IMR-90 (cell line): ENCODE measurements around the gene PROSER2. TPM values are rescaled to one million over a fixed set of nuclear protein-coding genes. Genes with fewer than 3 reads are reported as not detected.

Experiments
- ATAC-seq: fragments of 200-7000 bp; cut with Tn5 transposase; 2 replicates; pipeline ENCODE4 v1.9.1; 2020; ENCODE audit warnings: low read depth, mild to moderate bottlenecking, moderate library complexity
- BruUV-seq: library from RNA; stranded (reverse); fragments of 400-500 nt; replicated peaks from 2 replicates; lab custom pipeline; 2021; lab: Mats Ljungman, UMichigan
- CTCF ChIA-PET: fragments of 300-600 bp; formaldehyde crosslinking; extraction: SDS; loops from one replicate; lab custom pipeline; 2021; ENCODE audit warnings: antibody characterized with exemption; lab: Yijun Ruan, JAX
- POLR2A ChIA-PET: fragments of 300-600 bp; sonication (Branson Sonifier 250); formaldehyde crosslinking; loops from one replicate; lab custom pipeline; 2022; ENCODE audit warnings: antibody characterized with exemption; ENCODE audit not compliant: unreplicated experiment; lab: Charles Lee
- DNase-seq: peaks from one replicate; pipeline ENCODE4 v3.0.0; 2013
- H2AFZ ChIP-seq: replicated peaks from 2 replicates; pipeline ENCODE3; 2013; ENCODE audit warnings: low read length, mild to moderate bottlenecking; ENCODE audit not compliant: poor library complexity
- H2AK5ac ChIP-seq: 2 replicates; pipeline ENCODE4 v1.6.1; 2013; ENCODE audit warnings: low read depth, low read length, inconsistent platforms
- H2AK9ac ChIP-seq: replicated peaks from 2 replicates; pipeline ENCODE3; 2013; ENCODE audit warnings: mild to moderate bottlenecking, low read depth, low read length, moderate library complexity; ENCODE audit not compliant: poor library complexity
- H2BK120ac ChIP-seq: 2 replicates; pipeline ENCODE4 v1.6.1; 2013; ENCODE audit warnings: low read depth, low read length, inconsistent platforms
- H2BK15ac ChIP-seq: 3 replicates; pipeline ENCODE4 v1.6.1; 2013; ENCODE audit warnings: low read depth, low read length, inconsistent platforms
- H2BK20ac ChIP-seq: 2 replicates; pipeline ENCODE4 v1.6.1; 2013; ENCODE audit warnings: low read depth, mild to moderate bottlenecking, inconsistent platforms, low read length, moderate library complexity
- H2BK5ac ChIP-seq: 2 replicates; pipeline ENCODE4 v1.6.1; 2013; ENCODE audit warnings: mild to moderate bottlenecking, low read depth, low read length, inconsistent platforms; ENCODE audit not compliant: poor library complexity, severe bottlenecking
- H3K14ac ChIP-seq: replicated peaks from 2 replicates; pipeline ENCODE4 v1.6.1; 2013; ENCODE audit warnings: low read depth, low read length, inconsistent platforms
- H3K18ac ChIP-seq: 2 replicates; pipeline ENCODE4 v1.6.1; 2013; ENCODE audit warnings: low read depth, low read length, control low read depth
- H3K23ac ChIP-seq: 2 replicates; pipeline ENCODE4 v1.6.1; 2013; ENCODE audit warnings: low read depth, low read length, inconsistent platforms
- H3K27ac ChIP-seq: 2 replicates; pipeline ENCODE4 v1.5.1; 2013; ENCODE audit warnings: mild to moderate bottlenecking, control low read depth, low read length; ENCODE audit not compliant: insufficient read depth
- H3K27me3 ChIP-seq: 2 replicates; pipeline ENCODE4 v1.6.1; 2013; ENCODE audit warnings: low read length; ENCODE audit not compliant: control insufficient read depth, insufficient read depth
- H3K36me3 ChIP-seq: 2 replicates; pipeline ENCODE4 v1.6.1; 2013; ENCODE audit warnings: low read length, mixed read lengths; ENCODE audit not compliant: control insufficient read depth, insufficient read depth
- H3K4ac ChIP-seq: 2 replicates; pipeline ENCODE4 v1.6.1; 2013; ENCODE audit warnings: low read depth, low read length, inconsistent platforms
- H3K4me1 ChIP-seq: 2 replicates; pipeline ENCODE4 v1.6.1; 2013; ENCODE audit warnings: low read length, mixed read lengths; ENCODE audit not compliant: control insufficient read depth, insufficient read depth
- H3K4me2 ChIP-seq: 2 replicates; pipeline ENCODE4 v1.6.1; 2013; ENCODE audit warnings: low read depth, mild to moderate bottlenecking, control low read depth, low read length, moderate library complexity
- H3K4me3 ChIP-seq: 2 replicates; pipeline ENCODE4 v1.5.1; 2013; ENCODE audit warnings: low read depth, mild to moderate bottlenecking, control low read depth, low read length, moderate library complexity; ENCODE audit not compliant: insufficient read depth
- H3K56ac ChIP-seq: 2 replicates; pipeline ENCODE4 v1.6.1; 2013; ENCODE audit warnings: low read length, inconsistent platforms; ENCODE audit not compliant: insufficient read depth; ENCODE audit errors: extremely low read depth
- H3K79me1 ChIP-seq, 2 experiments: 2 replicates each; pipeline ENCODE4 v1.6.1; 2013; ENCODE audit warnings: low read length in 2 of 2, inconsistent platforms in 1 of 2, low read depth in 1 of 2
- H3K9ac ChIP-seq: 2 replicates; pipeline ENCODE4 v1.6.1; 2013; ENCODE audit warnings: low read depth, low read length, control low read depth
- H3K9me1 ChIP-seq: 2 replicates; pipeline ENCODE4 v1.6.1; 2013; ENCODE audit warnings: low read length, inconsistent platforms; ENCODE audit not compliant: insufficient read depth
- H3K9me3 ChIP-seq: 2 replicates; pipeline ENCODE4 v1.6.1; 2013; ENCODE audit warnings: low read length; ENCODE audit not compliant: control insufficient read depth, insufficient read depth
- H4K20me1 ChIP-seq: 2 replicates; pipeline ENCODE4 v1.6.1; 2013; ENCODE audit warnings: low read length, inconsistent platforms; ENCODE audit not compliant: insufficient read depth
- H4K5ac ChIP-seq: 2 replicates; pipeline ENCODE4 v1.6.1; 2013; ENCODE audit warnings: mild to moderate bottlenecking, low read depth, low read length, control low read depth
- H4K8ac ChIP-seq, 2 experiments: 2 replicates each; pipeline ENCODE4 v1.6.1; 2013; ENCODE audit warnings: low read depth in 2 of 2, low read length in 2 of 2, control low read depth in 1 of 2, inconsistent platforms in 1 of 2
- H4K91ac ChIP-seq: 2 replicates; pipeline ENCODE4 v1.6.1; 2013; ENCODE audit warnings: low read depth, low read length, inconsistent platforms; ENCODE audit not compliant: insufficient read depth
- BHLHE40 ChIP-seq: fragments of 150-350 bp; IDR thresholded peaks from 2 replicates; pipeline ENCODE4 v1.6.1; 2016; ENCODE audit warnings: mild to moderate bottlenecking, low read depth, low read length
- CEBPB ChIP-seq: IDR thresholded peaks from 2 replicates; pipeline ENCODE4 v1.6.1; 2012; ENCODE audit warnings: low read depth, low read length, improper control_type of control experiment
- CHD1 ChIP-seq: IDR thresholded peaks from 2 replicates; pipeline ENCODE4 v1.6.1; 2012; ENCODE audit warnings: low read depth, low read length, improper control_type of control experiment
- FOS ChIP-seq: fragments of 150-350 bp; IDR thresholded peaks from 2 replicates; pipeline ENCODE4 v1.6.1; 2016; ENCODE audit warnings: low read depth, low read length
- MAFK ChIP-seq: IDR thresholded peaks from 2 replicates; pipeline ENCODE4 v1.6.1; 2012; ENCODE audit warnings: low read depth, low read length, improper control_type of control experiment
- MAZ ChIP-seq: IDR thresholded peaks from 2 replicates; pipeline ENCODE4 v1.6.1; 2012; ENCODE audit warnings: low read depth, mild to moderate bottlenecking, low read length, improper control_type of control experiment, moderate library complexity, borderline replicate concordance
- MXI1 ChIP-seq: IDR thresholded peaks from 2 replicates; pipeline ENCODE4 v1.6.1; 2012; ENCODE audit warnings: low read depth, mild to moderate bottlenecking, low read length, moderate library complexity, borderline replicate concordance
- NFE2L2 ChIP-seq: fragments of 150-350 bp; IDR thresholded peaks from 2 replicates; pipeline ENCODE4 v1.6.1; 2016; ENCODE audit warnings: low read depth, mild to moderate bottlenecking, low read length
- POLR2A ChIP-seq: IDR thresholded peaks from 2 replicates; pipeline ENCODE4 v1.6.1; 2012; ENCODE audit warnings: mild to moderate bottlenecking, low read depth, low read length
- RAD21 ChIP-seq: IDR thresholded peaks from 2 replicates; pipeline ENCODE4 v1.6.1; 2012; ENCODE audit warnings: low read length, improper control_type of control experiment
- RCOR1 ChIP-seq: IDR thresholded peaks from 2 replicates; pipeline ENCODE4 v1.6.1; 2012; ENCODE audit warnings: mild to moderate bottlenecking, low read length, improper control_type of control experiment; ENCODE audit not compliant: insufficient replicate concordance
- RFX5 ChIP-seq: IDR thresholded peaks from 2 replicates; pipeline ENCODE4 v1.8.0; 2012; ENCODE audit warnings: low read depth, mild to moderate bottlenecking, low read length, moderate library complexity
- SMC3 ChIP-seq: fragments of 150-350 bp; IDR thresholded peaks from 2 replicates; pipeline ENCODE4 v1.6.1; 2016; ENCODE audit warnings: low read depth, mild to moderate bottlenecking, antibody characterized with exemption, low read length, moderate library complexity
- WGBS, 2 experiments: methylation state at CpG; one replicate each; pipeline versions ENCODE4 v1.1.5 to v1.1.7; 2013; ENCODE audit warnings: missing lambda C conversion rate in 2 of 2; ENCODE audit not compliant: insufficient read length in 1 of 2; ENCODE audit errors: extremely low coverage in 2 of 2; 5-methylcytosine and 5-hydroxymethylcytosine counted together
- dilution Hi-C: fragments of 300-500 bp; cut with HindIII; formaldehyde crosslinking; loops from one replicate; pipeline ENCODE4 v1.14.3; 2018; ENCODE audit warnings: low sequenced_read_pairs; ENCODE audit not compliant: unreplicated experiment
- in situ Hi-C: fragments of 300-500 bp; cut with MboI; formaldehyde crosslinking; loops from 3 replicates; pipeline ENCODE4 v1.14.3; 2019; ENCODE audit warnings: low sequenced_read_pairs, inconsistent platforms, mixed read lengths
- intact Hi-C: fragments of 100-400 bp; cut with micrococcal nuclease; formaldehyde crosslinking; loops from 2 replicates; pipeline ENCODE4 v1.10.0; 2022
- polyA plus RNA-seq, 3 experiments: library from polyadenylated mRNA; depleted of rRNA; stranded (reverse); fragments of >200 nt; gene quantifications; 2 replicates each; pipeline ENCODE4 v1.2.3, GENCODE V29; 2012; ENCODE audit warnings: low replicate concordance in 1 of 3
- total RNA-seq: library from RNA; depleted of rRNA; stranded (reverse); fragments of >200 nt; gene quantifications from 2 replicates; pipeline ENCODE4 v1.2.3, GENCODE V29; 2012
- TF ChIP-seq, protein P1 (sequence below): fragments of 150-350 bp; IDR thresholded peaks from 2 replicates; pipeline ENCODE4 v1.6.1; 2016; ENCODE audit warnings: low read depth, mild to moderate bottlenecking, low read length, moderate library complexity, borderline replicate concordance
- TF ChIP-seq, protein P2 (sequence below): conservative IDR thresholded peaks from 2 replicates; pipeline ENCODE4 v1.5.1; 2012; ENCODE audit warnings: mild to moderate bottlenecking, low read depth, low read length, improper control_type of control experiment
- TF ChIP-seq, protein P3 (sequence below): fragments of 150-350 bp; IDR thresholded peaks from 2 replicates; pipeline ENCODE4 v1.6.1; 2017; ENCODE audit warnings: mild to moderate bottlenecking, antibody characterized with exemption, low read length, low read depth

PROSER2 gene
- total and polyA plus RNA-seq, 2 of the 4 experiments (the other 2 are of a cell fraction), result 1.4 to 2.0 TPM

DNA sequence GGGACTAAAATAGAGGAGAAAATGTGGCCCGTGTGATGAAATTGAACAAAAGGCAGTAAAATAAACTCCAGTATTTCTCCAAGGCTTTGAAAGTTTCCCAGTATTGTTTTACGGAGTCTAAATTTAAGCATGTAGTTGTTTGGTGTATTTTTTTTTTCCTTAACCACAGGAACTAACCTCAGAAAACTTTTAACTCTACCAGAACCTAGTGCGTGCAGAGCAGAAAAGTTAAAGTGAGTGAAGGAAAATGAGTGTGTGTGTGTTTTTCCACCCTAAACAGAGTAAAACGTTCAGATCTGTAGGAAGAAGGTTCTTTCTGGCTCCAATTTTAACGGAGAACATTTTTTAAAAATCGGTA lies 812 bp downstream of the PROSER2 start:
- DNase-seq (peak; percentile 15), ATAC-seq (no peak)
- intact Hi-C loops, result loop anchor here (5.0 kb wide), 1 partner anchor 37 kb away; no protein-coding TSS in a partner anchor
- BruUV-seq, result no TSS peak
- WGBS, 2 experiments, result no CpG with 5 or more reads among the region's 6 CpGs
- Histone ChIP-seq H2AFZ (peak overlapping the region; percentile 98), H3K23ac (0 out of 2 replicates have a peak overlapping the region, but pooled peaks have one; percentile 20), H2AK5ac (no peak overlapping the region), H2BK15ac (no peak overlapping the region), H3K9me3 (no peaks in the 10 kb centered on the region), H3K9ac (no peak overlapping the region), H3K4me1 (peaks cover 1% of the 10 kb centered on the region; the same call in 1 of the 2 replicates), H4K91ac (no peak overlapping the region), H4K8ac (no peak overlapping the region), H3K79me1 (peaks cover 5 to 18% of the 10 kb centered on the region in 2 experiments; a peak in 3 of 4 replicates), H2AK9ac (peak overlapping the region; percentile 90), H4K20me1 (no peaks in the 10 kb centered on the region), H3K18ac (no peak overlapping the region), H2BK5ac (no peak overlapping the region), H3K4me2 (peak overlapping the region; percentile 74), H3K56ac (no peak overlapping the region), H3K4ac (no peak overlapping the region), H3K4me3 (peak overlapping the region; percentile 97), H2BK120ac (no peak overlapping the region), H3K36me3 (no peaks in the 10 kb centered on the region), H3K27ac (no peak overlapping the region), H3K9me1 (no peaks in the 10 kb centered on the region), H2BK20ac (no peak overlapping the region), H3K14ac (no peak overlapping the region), H3K27me3 (no peaks in the 10 kb centered on the region), H4K5ac (no peak overlapping the region)
- POLR2A ChIA-PET, result no interaction called here
- no peak for TF ChIP-seq MAZ
- TF ChIP-seq, protein P1, sequence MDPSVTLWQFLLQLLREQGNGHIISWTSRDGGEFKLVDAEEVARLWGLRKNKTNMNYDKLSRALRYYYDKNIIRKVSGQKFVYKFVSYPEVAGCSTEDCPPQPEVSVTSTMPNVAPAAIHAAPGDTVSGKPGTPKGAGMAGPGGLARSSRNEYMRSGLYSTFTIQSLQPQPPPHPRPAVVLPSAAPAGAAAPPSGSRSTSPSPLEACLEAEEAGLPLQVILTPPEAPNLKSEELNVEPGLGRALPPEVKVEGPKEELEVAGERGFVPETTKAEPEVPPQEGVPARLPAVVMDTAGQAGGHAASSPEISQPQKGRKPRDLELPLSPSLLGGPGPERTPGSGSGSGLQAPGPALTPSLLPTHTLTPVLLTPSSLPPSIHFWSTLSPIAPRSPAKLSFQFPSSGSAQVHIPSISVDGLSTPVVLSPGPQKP, result no peak
- TF ChIP-seq BHLHE40, result no peak
- TF ChIP-seq POLR2A, result no peak
- TF ChIP-seq FOS, result no peak
- TF ChIP-seq SMC3, result no peak
- no peak for TF ChIP-seq NFE2L2
- TF ChIP-seq RFX5, result no peak
- TF ChIP-seq, protein P2, sequence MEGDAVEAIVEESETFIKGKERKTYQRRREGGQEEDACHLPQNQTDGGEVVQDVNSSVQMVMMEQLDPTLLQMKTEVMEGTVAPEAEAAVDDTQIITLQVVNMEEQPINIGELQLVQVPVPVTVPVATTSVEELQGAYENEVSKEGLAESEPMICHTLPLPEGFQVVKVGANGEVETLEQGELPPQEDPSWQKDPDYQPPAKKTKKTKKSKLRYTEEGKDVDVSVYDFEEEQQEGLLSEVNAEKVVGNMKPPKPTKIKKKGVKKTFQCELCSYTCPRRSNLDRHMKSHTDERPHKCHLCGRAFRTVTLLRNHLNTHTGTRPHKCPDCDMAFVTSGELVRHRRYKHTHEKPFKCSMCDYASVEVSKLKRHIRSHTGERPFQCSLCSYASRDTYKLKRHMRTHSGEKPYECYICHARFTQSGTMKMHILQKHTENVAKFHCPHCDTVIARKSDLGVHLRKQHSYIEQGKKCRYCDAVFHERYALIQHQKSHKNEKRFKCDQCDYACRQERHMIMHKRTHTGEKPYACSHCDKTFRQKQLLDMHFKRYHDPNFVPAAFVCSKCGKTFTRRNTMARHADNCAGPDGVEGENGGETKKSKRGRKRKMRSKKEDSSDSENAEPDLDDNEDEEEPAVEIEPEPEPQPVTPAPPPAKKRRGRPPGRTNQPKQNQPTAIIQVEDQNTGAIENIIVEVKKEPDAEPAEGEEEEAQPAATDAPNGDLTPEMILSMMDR, result no peak
- TF ChIP-seq MXI1, result no peak
- TF ChIP-seq RAD21, result no peak
- no peak for TF ChIP-seq RCOR1
- no peak for TF ChIP-seq CEBPB
- no peak for TF ChIP-seq MAFK
- TF ChIP-seq, protein P3, sequence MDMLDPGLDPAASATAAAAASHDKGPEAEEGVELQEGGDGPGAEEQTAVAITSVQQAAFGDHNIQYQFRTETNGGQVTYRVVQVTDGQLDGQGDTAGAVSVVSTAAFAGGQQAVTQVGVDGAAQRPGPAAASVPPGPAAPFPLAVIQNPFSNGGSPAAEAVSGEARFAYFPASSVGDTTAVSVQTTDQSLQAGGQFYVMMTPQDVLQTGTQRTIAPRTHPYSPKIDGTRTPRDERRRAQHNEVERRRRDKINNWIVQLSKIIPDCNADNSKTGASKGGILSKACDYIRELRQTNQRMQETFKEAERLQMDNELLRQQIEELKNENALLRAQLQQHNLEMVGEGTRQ, result no peak
- TF ChIP-seq CHD1, result no peak
- in situ Hi-C loops, result no loop called here
- CTCF ChIA-PET, result no interaction called here
- dilution Hi-C loops, result no loop called here
